Stimulated activated CD4-positive, alpha-beta T cell treated with anti-CD3 and anti-CD28 coated beads, TNF-alpha, amount 100 ng/mL, for 48 hours (primary cell): Measurements from ENCODE around the gene RNF123.

ENCODE experiments used
- DNase-seq, 3 donors: peaks; one replicate each; pipeline ENCODE4 v3.0.0-alpha.2; 2020; ENCODE audit warnings: low read depth in 3 of 3

Gene RNF123

DNA sequence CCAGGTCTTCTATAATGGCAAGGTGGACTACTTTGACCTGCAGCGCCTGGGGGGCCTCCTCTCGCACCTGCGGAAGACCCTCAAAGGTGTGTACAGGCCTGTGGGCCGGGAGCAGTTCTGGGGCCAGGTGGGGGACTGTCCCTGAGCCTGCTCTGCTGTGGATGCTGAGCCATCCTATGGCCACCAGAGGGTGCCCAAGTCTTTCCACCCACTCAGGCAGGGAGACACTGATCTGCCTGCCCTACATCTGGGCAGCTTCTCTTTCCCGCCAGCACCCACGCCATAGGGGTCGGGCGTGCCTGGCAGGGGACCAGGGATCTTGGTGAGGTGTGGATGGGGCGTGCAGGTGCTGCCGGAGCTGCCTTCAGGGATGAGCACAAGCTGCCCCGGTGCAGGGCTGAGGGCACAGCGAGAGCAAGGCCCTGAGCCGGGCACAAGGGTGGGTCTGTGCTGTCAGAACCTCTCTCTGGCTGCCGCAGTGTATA is 14.1 kb downstream of the RNF123 start:
- DNase-seq: peak in 1 of 3 donors; percentile 47

DNA sequence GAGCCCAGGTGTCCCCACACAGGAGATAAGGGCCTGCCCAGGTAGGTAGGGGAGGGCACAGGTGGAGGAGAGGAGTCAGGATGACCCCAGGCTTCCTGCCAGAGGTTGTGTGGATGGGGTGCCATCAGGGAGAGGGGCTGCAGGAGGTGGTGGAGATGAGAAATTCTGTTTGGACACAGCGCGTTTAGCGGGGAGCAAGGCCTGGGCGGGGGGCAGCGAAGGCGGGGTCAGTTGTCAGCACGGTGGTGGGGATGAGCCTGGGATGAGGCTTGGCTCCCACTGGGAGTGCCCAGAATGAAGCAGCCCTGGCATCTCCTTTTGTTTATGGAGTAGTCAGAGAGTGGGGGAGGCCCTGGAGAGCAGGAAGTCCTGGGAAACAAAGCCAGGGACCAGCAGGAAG is 14.6 kb downstream of the RNF123 start:
- DNase-seq: no peak

DNA sequence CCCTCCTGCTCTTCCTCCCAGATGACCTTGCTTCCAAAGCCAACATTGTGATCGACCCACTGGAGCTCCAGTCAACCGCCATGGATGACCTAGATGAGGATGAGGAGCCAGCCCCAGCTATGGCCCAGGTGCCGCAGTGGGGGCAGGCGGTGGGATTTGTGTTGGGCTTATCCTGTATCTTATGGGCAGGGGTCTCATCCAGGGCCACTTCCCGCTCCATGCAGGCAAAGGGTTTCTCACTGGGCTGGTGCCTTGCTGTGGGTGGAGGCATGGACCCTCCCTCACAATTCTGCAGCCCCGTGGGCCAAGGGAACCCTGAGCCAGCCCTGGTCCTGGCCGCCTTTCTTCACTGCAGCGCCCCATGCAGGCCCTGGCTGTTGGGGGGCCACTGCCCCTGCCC is 15.3 kb downstream of the RNF123 start:
- no peak for DNase-seq

DNA sequence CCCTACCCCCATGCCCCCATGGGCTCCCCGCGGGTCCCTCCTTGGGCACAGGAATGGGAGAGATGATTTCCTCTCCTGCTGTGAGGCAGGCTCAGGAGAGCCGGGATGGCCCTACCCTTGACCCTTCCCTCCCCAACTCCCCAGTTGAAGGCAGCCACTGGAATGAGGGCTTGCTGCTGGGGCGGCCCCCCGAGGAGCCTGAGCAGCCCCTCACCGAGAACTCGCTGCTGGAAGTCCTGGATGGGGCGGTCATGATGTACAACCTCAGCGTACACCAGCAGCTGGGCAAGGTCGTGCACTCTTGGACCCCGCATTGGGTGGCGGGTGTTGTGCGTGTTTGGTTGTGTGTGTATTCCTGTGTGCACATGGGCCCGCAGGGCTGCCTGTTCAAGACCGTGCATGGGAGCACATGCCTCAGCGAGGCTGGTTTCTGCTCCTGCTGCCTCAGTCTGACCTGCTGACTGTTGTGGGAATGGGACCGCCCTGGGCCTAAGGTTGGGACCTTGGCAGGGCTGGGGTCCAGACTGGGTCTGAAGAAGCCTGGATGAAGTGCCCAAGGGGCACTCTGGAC is 16.1 kb downstream of the RNF123 start:
- no peak for DNase-seq

DNA sequence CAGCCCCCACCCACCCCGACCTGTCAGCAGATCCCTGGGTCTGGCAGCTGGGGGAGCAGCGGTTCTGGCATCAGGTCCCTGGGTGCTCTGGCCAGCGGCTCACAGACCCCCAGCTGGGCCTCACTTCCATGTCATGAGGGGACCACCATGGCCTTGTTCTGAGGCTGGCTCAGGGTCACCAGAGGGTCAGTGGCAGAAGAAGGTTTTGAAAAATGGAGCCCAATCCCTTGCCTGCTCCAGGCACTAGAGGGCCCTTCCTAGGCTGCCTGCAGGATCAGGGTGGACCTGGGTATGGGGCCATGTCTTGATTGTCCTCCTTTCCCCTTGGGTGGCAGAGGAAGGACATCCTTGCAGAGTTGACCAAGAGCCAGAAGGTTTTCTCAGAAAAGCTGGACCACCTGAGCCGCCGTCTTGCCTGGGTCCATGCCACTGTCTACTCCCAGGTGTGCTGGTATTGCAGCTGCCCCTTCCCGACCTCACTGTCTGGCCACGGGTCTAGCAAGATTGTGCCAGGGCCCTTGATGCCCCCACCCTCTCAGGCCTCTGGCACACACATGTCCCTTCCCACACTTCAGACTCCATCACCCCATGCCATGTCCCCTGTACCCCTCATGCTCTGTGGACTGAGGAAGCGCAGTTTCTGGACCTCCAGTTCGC is 17.2 kb downstream of the RNF123 start:
- DNase-seq: no peak

DNA sequence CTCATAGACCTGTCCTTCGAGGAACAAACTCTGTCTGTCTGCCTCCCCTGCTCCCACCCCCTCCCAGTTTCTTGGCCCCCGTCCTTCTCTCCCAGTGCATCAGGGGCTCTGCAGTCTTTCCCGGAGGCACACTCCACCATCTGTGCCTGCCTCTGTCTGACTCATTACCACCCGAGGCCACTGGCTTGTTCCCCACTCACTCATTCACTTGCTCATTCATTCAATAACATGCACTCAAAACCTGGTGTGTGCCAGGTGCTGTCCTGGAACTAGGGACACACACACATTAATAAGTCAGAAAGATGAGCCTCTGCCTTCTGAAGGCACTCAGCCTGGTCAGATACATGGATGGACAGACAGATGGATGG is 17.7 kb downstream of the RNF123 start:
- no peak for DNase-seq

DNA sequence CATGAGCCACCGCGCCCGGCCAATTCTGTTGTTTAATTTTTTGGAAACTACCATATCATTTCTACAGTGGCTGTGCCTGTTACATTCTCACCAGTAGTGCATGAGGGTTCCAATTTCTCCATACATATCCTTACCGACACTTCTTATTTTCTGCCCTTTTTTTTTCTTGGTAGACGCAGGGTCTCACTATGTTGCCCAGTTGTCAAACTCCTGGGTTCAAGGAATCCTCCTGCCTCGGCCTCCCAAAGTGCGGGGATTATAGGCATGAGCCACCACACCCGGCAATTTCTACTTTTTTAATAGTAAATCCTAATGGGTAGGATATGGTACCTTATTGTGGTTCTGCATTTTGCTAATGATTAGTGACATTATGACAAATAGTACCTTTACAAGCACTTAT is 20.5 kb downstream of the RNF123 start:
- no peak for DNase-seq

DNA sequence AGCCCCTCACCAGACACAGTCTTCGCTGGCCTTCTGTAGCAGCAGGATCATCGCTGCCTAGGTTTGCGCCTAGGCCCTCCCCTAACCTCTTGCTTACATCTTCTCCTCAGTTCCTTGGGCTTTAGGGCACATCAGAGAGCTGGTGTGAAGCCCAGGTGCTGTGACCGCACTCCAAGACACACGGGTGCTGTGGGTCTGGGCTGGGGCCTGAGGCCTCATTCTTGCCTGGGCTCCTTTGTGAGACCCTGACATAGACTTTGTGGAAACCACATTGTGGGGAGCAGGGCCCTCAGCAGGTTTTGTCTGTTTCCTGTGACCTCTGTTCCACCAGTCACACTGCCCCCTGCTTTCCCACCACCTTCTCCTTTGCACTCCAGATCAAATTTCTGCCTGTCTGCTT is 22.1 kb downstream of the RNF123 start:
- no peak for DNase-seq

DNA sequence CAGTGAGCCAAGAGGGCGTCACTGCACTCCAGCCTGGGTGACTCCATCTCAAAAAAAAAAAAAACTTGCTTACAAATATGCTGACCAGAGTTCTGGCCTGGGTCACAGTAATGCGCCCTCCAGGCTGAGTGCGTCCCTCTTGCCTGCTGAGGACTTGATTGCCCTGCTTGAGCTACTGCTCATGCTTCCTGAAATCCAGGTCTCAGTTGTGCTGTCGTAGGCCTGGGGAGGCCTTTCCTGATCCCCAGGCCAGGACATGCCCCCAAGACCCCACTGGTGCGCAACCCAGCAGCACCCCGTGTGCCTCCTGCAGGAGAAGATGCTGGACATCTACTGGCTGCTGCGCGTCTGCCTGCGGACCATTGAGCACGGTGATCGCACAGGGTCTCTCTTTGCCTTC is 22.8 kb downstream of the RNF123 start:
- no peak for DNase-seq

DNA sequence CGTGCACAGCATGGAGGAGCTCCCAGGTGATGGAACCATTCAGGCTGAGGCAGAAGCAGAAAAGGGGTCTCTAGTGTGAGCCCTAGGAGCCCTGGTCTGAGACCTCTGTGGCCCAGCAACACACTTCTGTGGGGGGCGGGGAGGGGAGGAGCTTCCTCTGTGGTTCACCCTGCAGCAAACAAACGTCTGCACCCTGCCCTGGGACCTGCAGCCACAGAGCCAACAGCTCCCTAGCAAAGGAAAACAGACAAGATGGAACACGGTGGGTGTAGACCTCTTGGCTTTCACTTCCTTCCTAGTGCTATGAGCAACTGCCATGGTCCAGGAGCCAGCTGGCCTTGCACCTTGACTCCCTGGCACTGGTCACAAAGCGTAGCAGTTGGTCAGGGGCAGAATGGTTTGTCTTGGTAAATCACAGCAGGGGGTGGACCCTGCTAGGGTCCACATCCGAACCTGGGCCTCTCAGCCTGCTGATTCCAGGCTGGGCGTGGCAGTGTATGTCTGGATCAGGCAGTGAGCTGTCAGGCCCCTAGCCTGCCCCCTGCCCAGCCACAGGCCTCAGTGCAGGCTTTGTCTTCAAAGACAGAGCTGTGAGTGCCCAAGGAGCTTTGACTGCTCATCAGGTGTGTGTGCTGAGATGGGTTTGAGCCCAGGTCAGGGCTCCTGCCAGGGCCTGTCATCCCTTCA is 23.4 kb downstream of the RNF123 start:
- no peak for DNase-seq

DNA sequence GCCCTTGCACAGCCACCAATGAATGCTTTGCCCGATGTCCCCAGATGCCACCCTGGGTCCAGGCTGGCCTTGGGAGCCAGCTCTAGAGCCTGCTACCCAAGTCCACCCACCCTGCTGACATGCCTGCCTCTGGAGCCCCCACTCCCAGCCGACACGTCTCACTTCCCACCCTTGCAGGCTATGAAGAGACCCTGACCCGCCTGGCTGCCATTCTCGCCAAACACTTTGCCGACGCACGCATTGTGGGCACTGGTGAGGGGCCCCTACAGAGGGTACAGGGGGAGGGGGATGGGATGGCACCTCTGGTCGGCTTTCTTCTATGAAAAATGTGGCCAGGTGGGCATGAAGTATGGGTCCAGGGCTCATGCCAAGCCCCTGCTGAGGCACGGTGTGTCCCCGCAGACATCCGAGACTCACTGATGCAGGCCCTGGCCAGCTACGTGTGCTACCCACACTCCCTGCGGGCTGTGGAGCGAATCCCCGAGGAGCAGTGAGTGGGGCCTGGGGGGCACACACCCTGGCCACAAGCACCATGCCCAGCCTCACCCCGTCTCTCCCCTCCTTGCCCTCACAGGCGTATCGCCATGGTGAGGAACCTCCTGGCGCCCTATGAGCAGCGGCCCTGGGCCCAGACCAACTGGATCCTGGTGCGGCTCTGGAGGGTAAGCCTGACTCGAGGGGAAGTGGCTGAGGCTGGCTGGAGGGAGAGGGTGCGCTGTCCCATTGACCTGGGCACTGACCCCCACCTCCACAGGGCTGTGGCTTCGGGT is 24.2 kb downstream of the RNF123 start:
- no peak for DNase-seq

DNA sequence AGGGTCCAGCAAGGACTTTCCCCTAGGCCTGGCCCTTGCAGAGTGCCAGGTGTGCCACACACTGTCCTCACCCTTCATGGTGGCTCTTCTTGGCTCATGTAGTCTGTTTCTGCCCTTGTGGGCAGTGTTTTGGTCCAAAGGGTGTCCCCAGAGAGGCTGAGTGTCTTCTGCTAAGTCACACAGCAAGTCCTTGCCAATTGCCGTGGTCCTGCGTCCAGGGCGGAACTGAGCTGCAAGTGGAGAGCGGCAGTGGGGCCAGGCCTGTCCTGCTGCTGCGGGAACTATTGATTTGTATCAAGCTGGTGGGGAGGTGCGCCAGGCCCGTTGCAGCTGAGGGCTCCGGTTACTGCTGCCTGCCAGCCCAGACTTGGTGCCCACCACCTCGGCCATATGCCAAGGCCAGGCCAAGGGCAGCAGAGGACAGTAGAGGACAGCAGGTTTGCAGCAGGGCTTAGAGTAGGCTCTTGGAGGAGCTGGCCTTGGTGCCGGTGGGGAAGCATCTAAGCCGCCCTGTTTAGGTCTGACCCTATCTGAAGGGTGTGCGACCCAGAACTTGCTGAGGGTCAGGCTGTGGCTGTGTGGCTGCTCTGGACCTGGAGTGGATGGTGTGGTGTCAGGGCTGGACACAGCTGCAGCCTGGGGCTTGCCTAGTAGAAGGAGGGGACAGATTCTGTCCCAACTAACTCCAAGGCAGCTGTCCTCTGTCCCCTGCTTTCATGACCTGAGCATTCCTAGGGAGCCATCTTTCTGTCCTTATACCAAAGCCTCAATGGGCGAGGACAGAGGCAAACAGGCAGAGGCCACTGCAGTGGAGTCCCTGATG is 25.6 kb downstream of the RNF123 start:
- DNase-seq: no peak

DNA sequence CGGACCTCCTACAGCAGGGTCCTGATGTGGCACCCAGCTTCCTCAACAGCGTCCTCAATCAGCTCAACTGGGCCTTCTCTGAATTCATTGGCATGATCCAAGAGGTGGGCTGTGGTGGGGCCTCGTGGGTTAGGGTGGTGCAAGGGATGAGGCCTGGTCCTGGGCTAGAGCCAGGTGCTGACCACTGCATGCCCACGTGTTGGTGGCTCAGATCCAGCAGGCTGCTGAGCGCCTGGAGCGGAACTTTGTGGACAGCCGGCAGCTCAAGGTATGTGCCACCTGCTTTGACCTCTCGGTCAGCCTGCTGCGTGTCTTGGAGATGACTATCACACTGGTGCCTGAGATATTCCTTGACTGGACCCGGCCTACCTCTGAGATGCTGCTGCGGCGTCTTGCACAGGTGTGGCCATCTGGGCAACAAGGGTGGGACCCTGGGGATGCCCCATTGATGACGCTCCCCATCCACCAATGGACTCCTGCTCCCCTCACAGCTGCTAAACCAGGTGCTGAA is 26.3 kb downstream of the RNF123 start:
- DNase-seq: no peak

DNA sequence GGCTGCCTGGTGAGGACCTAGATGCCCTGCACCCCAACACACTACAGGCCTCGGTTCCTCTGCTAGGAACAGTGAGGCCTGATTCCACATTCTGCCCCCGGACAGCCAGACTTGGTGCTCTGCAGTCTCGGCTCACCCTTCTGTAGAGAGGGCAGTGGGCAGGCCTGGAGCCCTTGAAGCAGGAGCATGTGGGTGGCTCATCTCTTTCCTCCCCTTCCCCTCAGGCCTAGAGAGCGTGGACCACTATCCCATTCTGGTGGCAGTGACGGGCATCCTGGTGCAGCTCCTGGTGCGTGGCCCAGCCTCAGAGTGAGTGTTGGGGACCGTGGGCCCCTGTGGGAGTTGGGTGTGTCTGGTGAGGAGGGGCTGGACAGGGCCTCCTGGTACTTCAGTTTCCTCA is 26.8 kb downstream of the RNF123 start:
- no peak for DNase-seq

DNA sequence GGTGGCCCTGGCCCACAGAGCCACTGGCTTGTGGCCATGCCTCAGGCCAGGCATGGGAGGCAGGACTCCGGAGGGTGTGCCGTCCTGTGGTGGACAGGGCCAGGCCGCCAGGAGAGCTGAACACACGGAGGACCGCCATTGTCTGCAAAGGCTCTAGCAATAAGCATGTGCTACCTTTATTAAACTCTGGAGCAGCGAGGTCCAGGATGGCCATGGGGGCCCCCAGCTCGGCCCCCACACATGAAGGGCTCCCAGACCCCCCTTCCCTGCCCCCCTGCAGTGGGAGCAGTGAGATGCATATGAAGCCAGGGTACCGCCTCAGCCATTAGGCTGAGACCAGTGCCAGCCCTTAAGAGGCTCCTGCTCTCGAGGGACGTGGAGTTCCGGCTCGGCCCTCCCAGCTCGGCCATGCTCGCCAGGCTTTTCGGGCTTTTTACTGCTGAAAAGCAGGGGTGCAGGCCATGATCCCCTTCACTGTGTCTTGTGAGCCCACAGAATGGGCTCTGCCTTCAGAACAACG is 27.4 kb downstream of the RNF123 start:
- no peak for DNase-seq

DNA sequence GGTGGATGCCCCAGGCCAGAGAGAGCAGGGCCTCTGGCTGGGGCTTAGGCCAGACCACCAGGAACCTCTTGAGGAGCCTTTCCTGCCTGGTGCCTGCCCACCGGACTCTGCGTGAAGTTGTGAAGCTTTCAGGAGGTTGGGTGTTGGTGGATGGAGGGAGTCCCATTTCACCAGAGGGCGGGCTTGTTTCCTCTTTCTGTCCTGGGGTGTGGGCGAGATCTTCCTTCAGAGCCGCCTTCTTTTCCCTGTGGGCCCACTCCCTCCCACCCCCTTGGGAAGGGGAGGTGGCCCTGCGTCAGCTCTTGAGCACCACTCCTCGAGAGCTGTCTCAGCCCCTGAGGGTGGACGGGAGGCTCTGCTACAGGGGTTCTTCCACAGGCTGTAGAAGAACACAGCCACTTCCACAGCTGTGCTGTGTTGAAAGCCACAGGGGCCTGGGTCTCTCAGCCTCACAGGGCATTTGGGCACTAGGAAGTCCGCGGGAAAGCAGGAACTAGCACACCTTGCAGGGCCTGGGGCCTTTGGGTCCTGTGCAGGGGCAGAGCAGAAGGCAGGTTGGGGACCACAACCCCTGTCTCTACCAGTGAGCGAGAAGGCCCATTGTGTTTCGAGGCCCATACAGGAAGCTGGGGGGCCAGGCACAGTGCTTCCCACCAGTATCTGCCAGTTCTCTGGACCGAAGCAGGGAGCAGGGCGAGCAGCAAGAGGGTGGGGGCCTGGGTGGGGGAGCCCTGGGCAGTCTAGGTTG is 28.0 kb downstream of the RNF123 start:
- no peak for DNase-seq

DNA sequence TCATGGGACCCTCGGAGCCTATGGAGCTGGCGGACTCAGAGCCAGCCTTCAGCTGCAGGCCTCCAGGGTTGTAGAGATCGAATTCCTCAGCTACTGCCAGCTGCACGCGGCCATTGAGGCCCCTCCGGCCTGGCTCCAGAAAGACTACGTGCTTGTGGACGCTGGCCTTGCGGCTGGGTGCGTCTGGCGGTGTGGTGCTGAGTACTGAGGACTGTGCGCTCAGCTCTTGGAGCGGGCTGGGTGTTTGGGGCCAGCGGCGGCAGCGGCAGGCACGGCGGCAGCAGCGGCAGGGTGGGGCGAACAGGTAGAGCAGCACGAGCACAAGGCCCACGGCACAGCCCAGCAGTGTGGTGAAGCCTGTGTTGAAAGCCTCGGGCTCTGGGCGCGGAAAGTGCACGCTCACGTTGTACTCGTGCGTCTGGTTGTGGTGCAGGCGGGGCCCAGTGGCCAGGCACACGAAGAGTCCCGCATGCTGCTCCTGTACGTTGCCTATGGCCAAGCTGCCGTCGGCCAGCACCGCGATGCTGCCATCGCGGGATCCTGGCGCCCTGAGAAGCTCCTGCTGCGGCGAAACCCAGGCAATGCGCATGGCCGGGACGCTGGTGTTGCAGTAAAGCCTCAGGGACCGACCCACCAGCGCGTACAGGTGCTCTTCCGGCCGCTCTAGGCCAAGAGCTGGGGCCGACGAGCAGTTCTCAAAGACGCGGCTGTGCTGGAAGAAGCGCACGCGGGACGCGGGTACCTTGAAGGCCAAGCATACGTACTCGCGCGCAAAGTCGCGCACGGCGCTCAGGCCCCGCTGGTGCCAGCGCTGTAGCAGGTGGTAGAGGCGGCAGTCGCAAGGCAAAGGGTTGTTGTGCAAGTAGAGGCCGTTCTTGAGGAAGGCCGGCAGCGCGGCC is 28.9 kb downstream of the RNF123 start:
- no peak for DNase-seq

DNA sequence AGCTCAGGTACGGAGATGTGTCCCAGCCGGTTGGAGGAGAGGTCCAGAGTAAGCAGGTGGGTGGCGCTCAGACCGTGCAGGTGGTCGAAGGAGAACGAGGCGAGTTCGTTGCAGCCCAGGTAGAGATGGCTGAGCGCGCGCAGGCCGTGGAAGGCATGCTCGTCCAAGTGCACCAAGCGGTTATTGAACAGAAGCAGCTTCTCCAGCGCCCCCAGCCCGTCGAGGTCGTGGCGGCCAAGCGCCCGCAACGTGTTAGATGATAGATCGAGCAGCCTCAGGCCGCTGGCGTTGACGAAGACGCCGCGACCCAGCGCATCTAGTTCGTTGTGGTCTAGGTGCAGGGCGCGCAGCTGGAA is 29.5 kb downstream of the RNF123 start:
- no peak for DNase-seq

DNA sequence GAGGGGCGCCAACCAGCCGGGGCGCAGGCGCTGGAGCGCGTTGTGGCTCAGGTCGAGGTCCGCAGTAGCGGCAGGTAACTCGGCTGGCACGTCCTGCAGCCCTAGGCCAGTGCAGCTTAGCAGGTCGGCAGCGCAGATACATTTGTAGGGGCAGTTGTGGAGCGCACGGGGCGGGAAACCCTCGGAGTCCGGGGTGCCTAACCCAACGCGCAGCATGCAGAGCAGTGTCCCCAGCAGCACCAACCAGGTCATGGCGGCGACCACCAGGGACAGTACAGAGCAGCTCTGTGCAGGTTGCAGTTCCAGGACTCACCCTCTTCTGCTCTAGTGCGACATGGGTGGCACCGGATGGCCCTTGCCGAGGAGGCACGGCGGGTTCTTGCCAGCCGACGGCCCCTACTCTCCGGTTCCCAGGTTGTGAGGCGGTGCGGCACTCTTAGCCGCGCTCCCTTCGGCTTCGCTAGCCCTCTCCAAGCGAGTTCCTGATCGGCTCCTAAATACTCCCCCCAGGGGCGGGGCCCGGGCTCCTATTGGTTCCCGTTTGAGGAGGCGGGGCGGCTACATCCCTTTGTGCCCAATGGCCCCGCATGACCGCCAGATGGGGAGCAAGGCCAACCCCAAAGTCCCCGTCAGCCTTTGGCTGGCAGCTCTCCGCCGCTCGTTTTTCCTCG is 30.0 kb downstream of the RNF123 start, which contains the start of gene AMIGO3:
TSS of gene AMIGO3 (minus strand) at position 471 of the 671 bp plus-strand sequence. CDS start at position 252, 219 bp downstream.
- peak; percentile 82 to 90 (median 83) for DNase-seq
